ENCODE measurements around the gene CHCHD1. TPM values are rescaled to one million over a fixed set of nuclear protein-coding genes. Genes with fewer than 3 reads are reported as not detected.
"Not testable (repeated sequence)": the region's sequence is repeated elsewhere in the genome, so short reads cannot be mapped to it uniquely, and the experiment has no call there.

Gene CHCHD1
- 10 to 100 TPM; 35.3 to 52.4 (median 46.3) TPM for total RNA-seq

DNA sequence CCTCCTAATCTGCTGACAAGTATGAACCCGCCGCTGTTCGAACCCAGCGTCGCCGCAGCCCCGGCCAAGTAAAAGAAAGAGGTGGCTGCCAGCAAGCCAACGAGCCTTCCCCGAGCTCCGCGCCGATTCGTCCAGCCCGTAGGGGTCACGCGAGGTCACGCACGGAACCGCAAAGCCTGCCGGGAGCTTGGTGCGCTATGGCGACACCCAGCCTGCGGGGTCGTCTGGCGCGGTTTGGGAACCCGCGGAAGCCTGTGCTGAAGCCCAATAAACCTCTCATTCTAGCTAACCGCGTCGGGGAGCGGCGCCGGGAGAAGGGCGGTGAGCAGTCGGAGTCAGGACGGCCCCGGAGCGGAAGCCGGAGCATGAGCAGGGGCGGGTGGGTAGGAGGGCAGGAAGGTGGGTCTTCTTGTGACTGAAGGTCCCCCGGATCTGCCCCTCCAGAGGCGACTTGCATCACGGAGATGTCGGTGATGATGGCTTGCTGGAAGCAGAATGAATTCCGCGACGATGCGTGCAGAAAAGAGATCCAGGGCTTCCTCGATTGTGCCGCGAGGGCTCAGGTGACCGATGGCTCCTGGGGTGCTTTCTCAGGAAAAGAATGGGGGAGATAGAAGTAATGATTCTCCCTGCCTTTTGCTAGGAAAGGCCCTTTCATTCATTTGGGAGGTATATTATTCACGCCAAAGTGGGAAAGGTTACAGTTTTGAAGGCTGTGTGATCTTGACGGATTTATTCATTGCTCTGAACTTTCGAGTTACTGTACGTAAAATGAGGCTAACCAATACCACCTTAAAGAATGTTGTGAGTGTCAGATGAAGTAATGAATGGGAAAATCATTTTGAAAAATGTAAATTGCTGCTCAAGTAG lies at the start of gene CHCHD1:
TSS of gene CHCHD1 (plus strand) at position 170 of the 870 bp plus-strand sequence. CDS start at position 198, 28 bp downstream.
- Histone ChIP-seq H3K4me1 (replicated peaks in 1 of 2) (peaks cover 16 to 20% of the 10 kb centered on the region in 2 donors), H3K4me3 (peak within 1 kb of the TSS; percentile 57 to 99 (median 75)), H3K27ac (peak within 1 kb of the TSS; percentile 78 to 83)
- in situ Hi-C loops (cut with MboI; ENCODE audit: low pct_unique_long_range_greater_than_20kb in 2 of 9, low sequenced_read_pairs in 9 of 9, unreplicated experiment in 9 of 9), result no loop called here
- peak; percentile 48 to 65 (median 54) for ATAC-seq (replicated peaks in 6 of 8)
- 0 to 3% (median 0%) methylated on average over 1 to 18 of the region's 57 CpGs for WGBS, 10 experiments

DNA sequence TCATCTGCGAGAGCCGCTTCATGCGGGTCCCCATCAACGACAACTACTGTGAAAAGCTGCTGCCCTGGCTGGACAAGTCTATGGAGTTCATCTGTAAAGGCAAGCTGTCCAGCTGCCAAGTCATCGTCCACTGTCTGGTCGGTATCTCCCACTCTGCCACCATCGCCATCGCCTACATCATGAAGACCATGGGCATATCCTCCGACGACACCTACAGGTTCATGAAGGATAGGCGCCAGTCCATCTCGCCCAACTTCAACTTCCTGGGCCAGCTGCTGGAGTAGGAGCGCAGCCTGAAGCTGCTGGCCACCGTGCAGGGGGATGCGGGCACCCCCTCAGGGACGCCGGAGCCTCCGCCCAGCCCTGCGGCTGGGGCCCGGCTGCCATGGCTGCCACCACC lies 49.4 kb upstream of the CHCHD1 start:
- 94 to 100% (median 100%) methylated on average over 2 to 10 of the region's 20 CpGs; no CpG with 5 or more reads in 6 of the 10 experiments for whole genome bisulfite sequencing, 10 experiments
- H3K27ac ChIP-seq, result no peak overlapping the region
- H3K4me3 ChIP-seq, result no peak overlapping the region
- H3K4me1 ChIP-seq (replicated peaks in 1 of 2), result peaks cover 3 to 9% of the 10 kb centered on the region in 2 donors
- no peak for ATAC-seq (replicated peaks in 6 of 8)
- in situ Hi-C loops (cut with MboI; ENCODE audit: low pct_unique_long_range_greater_than_20kb in 2 of 9, low sequenced_read_pairs in 9 of 9, unreplicated experiment in 9 of 9), result no loop called here

DNA sequence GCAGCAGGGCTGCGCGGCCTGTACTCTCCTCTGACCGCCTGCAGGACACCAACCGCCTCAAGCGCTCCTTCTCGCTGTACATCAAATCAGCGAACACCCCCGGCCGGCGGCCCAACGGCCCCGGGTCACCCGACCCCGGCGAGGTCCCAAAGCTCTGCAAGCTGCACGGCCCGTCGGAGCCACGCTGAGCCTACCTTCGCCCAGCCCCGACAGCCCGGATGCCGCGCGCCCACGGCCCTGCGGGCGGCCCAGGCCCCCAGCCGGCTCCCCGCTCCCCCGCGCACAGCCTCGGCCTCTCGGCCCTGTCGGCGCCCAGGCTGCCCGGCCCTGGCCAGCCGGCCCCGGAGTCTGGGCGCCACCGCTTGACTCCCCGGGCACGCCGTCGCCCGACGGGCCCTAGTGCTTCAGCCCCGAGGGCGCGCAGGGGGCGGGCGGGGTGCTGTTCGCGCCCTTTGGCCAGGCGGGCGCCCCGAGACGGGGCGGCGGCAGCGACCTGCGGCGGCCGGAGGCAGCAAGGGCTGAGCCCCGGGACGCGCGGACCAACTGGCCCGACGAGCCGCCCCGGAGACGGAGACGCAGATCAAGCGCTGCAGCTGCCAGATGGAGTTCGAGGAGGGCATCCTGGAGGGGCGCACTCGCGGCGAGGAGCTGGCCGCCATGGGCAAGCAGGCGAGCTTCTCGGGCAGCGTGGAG lies 48.8 kb upstream of the CHCHD1 start:
- 100% methylated on average over 1 to 4 of the region's 84 CpGs; no CpG with 5 or more reads in 7 of the 10 experiments for WGBS, 10 experiments
- no peak overlapping the region for H3K27ac ChIP-seq
- no peak overlapping the region for H3K4me3 ChIP-seq
- ATAC-seq (replicated peaks in 6 of 8), result no peak
- in situ Hi-C loops (cut with MboI; ENCODE audit: low pct_unique_long_range_greater_than_20kb in 2 of 9, low sequenced_read_pairs in 9 of 9, unreplicated experiment in 9 of 9), result no loop called here
- H3K4me1 ChIP-seq (replicated peaks in 1 of 2), result peaks cover 3 to 9% of the 10 kb centered on the region in 2 donors

DNA sequence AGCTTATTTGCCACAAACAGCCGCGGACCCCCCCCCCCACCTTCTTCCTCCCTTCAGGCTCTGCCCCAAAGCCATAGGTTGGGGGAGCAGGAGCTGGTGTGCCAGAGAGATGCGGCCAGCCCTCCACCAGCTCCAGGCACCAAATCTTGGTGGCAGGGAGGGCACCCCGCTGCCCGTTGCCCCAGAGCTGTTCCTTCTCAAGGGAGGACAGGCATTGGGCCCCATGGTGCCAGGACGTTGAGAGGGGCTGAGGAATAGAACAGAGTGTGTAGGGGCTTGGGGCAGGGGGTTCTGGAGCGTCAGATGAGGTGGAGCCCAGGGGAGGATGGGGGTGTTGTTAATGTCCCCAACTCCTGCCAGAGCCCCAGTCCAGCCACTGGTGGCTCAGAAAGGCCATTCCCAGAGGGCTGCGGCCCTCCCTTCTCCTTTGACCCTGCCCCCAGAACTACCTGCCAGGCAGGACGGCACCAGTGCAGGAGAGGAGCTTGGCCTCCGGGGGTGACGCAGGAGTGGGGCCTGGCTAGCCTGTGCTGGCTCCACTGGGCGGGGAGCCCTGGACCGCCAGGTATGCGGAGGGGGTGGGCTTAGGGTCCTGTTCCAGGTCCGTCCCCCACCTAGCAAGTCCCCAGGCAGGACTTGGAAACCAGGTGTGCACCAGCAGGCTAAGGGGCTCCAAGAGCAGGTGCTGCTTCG lies 47.7 kb upstream of the CHCHD1 start:
- in situ Hi-C loops (cut with MboI; ENCODE audit: low pct_unique_long_range_greater_than_20kb in 2 of 9, low sequenced_read_pairs in 9 of 9, unreplicated experiment in 9 of 9), result no loop called here
- WGBS, 10 experiments, result 60 to 100% (median 90%) methylated on average over 1 to 6 of the region's 16 CpGs; no CpG with 5 or more reads in 6 of the 10 experiments
- Histone ChIP-seq H3K4me3 (no peak overlapping the region), H3K4me1 (replicated peaks in 1 of 2) (peaks cover 3% of the 10 kb centered on the region in 2 donors), H3K27ac (no peak overlapping the region)
- ATAC-seq (replicated peaks in 6 of 8), result no peak

DNA sequence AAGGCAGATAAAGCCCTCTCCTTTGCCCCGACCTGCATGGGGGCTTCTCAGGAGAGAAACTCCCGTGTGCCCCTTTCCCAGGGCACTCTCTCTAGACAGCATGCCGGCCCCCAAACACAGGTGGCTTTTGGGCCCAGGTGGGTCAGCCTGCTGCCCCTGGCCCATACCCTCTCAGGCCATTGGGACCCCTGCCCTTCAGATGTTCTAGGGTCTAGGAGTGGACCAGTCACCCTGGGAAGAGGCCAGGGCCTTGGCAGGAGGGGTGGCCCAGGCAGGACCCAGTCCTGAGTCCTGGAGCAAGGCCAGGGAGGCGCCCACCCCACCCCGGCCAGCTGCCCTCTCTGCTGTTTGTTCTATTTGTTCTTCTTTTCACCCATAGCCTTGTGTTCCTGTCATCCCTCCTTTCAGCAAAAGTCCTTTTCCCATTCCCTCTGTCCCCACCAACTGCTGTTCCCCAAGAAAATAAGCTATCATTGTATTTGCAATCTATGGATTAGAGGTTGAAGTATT lies 47.0 kb upstream of the CHCHD1 start:
- H3K4me3 ChIP-seq, result no peak overlapping the region
- 73 to 93% (median 82%) methylated on average over 2 to 3 of the region's 5 CpGs; no CpG with 5 or more reads in 7 of the 10 experiments for WGBS, 10 experiments

DNA sequence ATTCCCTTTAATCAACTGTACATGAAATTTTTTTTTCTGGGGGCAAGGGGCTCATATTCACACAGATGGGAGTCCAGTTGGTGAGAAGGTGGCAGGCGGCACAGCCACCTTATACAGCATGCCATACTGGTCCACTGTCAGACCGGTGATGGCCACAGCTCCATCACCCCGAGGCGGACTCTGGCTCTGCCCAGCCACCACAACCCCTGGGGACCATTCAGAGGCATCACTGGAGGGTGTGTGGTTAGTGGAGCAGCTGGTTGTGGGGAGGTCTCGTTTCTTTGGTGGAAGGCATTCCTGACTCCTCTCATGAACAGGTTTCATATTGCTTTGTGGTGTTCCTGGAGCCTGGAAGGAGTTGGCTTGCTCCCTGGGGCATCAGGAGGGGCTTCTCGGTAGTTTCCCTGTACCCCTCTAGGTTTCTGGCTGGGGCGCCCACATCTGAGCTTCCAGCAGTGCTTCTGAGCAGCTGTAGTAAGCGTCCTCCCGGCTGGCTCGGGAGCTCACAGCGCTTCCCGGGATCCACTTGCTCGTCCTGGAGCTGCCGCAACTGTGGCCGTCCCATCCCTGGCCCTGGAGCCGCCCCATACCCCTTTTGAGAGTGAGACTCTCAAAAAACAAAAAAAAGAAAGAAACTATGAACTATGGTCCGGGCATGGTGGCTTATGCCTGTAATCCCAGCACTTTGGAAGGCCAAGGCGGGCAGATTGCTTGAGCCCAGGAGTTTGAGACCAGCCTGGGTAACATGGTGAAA lies 41.2 kb upstream of the CHCHD1 start:
- 70 to 100% (median 92%) methylated on average over 1 to 3 of the region's 18 CpGs; no CpG with 5 or more reads in 6 of the 10 experiments for WGBS, 10 experiments
- H3K4me3 ChIP-seq; H3K27ac ChIP-seq; in situ Hi-C loops (cut with MboI; ENCODE audit: low pct_unique_long_range_greater_than_20kb in 2 of 9, low sequenced_read_pairs in 9 of 9, unreplicated experiment in 9 of 9); ATAC-seq (replicated peaks in 6 of 8): not testable (repeated sequence)
- H3K4me1 ChIP-seq (replicated peaks in 1 of 2), result peaks cover 16 to 19% of the 10 kb centered on the region in 2 donors

More for the DNA sequence above, 47.0 kb upstream of the CHCHD1 start:
- no peak for ATAC-seq (replicated peaks in 6 of 8)
- H3K4me1 ChIP-seq (replicated peaks in 1 of 2), result peaks cover 0 to 3% of the 10 kb centered on the region in 2 donors
- no peak overlapping the region for H3K27ac ChIP-seq
- in situ Hi-C loops (cut with MboI; ENCODE audit: low pct_unique_long_range_greater_than_20kb in 2 of 9, low sequenced_read_pairs in 9 of 9, unreplicated experiment in 9 of 9), result no loop called here

DNA sequence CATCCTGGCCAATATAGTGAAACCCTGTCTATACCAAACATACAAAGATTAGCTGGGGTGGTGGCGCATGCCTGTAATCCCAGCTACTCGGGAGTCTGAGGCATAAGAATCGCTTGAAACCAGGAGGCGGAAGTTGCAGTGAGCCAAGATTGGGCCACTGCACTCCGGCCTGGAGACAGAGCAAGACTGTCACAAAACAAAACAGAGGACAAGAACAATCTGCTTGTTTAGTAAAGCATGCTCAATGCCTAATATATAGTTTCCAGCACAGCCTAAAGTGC lies 39.5 kb upstream of the CHCHD1 start:
- H3K27ac ChIP-seq, result peak overlapping the region; percentile 97 to 98
- ATAC-seq (replicated peaks in 6 of 8), result no peak
- H3K4me3 ChIP-seq, result no peak overlapping the region
- in situ Hi-C loops (cut with MboI; ENCODE audit: low pct_unique_long_range_greater_than_20kb in 2 of 9, low sequenced_read_pairs in 9 of 9, unreplicated experiment in 9 of 9), result no loop called here
- 48 to 100% (median 83%) methylated on average over 1 to 5 of the region's 5 CpGs; no CpG with 5 or more reads in 2 of the 10 experiments for WGBS, 10 experiments
- peaks cover 19 to 26% of the 10 kb centered on the region in 2 donors for H3K4me1 ChIP-seq (replicated peaks in 1 of 2)

DNA sequence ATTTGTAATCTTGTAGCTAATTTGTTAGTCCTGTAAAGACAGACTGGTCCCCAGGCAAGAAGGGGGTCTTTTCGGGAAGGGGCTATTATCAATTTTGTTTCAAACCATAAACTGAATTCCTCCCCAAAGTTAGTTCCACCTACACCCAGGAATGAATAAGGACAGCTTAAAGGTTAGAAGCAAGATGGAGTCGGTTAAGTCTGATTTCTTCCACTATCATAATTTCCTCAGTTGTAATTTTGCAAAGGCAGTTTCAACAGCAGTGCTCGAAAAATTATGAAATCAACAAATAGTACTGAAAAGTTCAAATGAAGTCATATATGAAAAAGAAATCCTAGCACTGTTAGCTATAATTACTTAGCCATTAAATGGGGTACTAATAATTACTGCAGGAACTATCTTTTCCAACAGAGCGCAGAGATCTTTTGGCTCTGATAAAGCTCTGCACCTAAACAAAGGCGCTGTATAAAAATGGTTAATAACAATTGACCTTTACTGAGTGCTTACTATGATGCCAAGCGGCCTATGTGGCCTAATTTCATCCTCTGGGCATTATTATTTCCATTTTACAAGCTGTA lies 38.4 kb upstream of the CHCHD1 start:
- in situ Hi-C loops (cut with MboI; ENCODE audit: low pct_unique_long_range_greater_than_20kb in 2 of 9, low sequenced_read_pairs in 9 of 9, unreplicated experiment in 9 of 9), result no loop called here
- WGBS, 10 experiments, result 0 to 67% (median 22%) methylated on average over 1 to 6 of the region's 6 CpGs
- Histone ChIP-seq H3K4me3 (peak overlapping the region; percentile 51 to 79 (median 73)), H3K27ac (peak overlapping the region; percentile 97 to 98), H3K4me1 (replicated peaks in 1 of 2) (peaks cover 19 to 26% of the 10 kb centered on the region in 2 donors)
- no peak for ATAC-seq (replicated peaks in 6 of 8)

DNA sequence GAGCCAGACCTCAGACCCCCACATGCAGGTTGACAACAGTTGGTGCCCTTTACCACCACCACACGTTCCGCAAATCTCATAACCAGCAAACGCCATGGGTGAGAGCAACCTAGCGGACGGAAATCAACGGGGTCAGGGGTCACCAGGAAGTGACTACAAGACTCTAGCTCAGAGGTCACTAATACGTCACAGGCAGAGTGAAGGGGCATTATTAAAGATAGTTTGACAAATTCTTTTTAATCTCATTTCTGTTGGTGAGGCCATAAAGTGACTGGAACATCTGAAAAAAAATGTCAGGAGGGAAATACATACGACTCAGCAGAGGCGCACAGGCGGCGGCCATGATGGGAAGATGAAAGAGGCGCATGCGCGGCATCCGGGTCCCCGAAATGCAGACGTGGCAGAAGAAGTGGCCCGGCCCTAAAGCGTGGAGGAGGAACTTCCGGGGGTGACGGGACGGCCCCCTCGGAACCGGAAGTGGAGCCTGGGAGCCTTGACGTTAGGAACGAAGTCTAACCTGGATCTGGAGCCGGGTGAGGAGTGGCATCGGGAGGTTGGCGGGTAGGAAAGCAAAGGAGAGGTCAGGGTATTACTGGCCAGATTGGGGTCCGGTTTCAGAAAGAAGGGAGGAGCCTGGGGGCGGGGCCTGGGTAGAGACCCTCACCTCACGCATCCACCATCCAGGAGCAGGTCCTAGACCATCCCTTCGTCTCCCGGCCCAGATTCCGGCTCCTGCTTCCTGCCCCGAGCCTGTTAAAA lies 37.8 kb upstream of the CHCHD1 start, which contains the start of gene SEC24C:
TSS of gene SEC24C (plus strand) at position 468 of the 759 bp plus-strand sequence. CDS start 2,461 bp downstream, outside the sequence.
- Histone ChIP-seq H3K27ac (peak within 1 kb of the TSS; percentile 97 to 98), H3K4me3 (peak within 1 kb of the TSS; percentile 51 to 79 (median 73)), H3K4me1 (replicated peaks in 1 of 2) (peaks cover 19 to 26% of the 10 kb centered on the region in 2 donors)
- in situ Hi-C loops (cut with MboI; ENCODE audit: low pct_unique_long_range_greater_than_20kb in 2 of 9, low sequenced_read_pairs in 9 of 9, unreplicated experiment in 9 of 9), result no loop called here
- WGBS, 10 experiments, result 0 to 22% (median 1%) methylated on average over 1 to 26 of the region's 36 CpGs; no CpG with 5 or more reads in 1 of the 10 experiments
- ATAC-seq (replicated peaks in 6 of 8), result peak; percentile 92 to 96 (median 93)

DNA sequence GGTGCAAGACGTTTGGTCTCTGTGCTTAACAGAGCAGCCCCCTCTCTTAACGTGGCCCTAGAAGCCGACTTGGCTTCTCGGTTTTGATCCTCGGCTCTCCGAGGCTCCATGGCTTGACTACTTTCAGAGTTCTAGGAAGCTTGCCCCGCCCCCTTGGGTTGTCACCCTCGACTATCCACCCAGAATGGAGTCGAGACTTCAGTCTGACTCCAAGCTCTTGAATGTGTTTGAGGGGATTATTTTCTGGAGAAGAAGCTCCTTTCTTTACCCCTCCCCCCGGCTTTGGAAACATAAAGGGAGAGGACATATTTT lies 37.2 kb upstream of the CHCHD1 start:
- in situ Hi-C loops (cut with MboI; ENCODE audit: low pct_unique_long_range_greater_than_20kb in 2 of 9, low sequenced_read_pairs in 9 of 9, unreplicated experiment in 9 of 9), result no loop called here
- peak overlapping the region; percentile 51 to 79 (median 73) for H3K4me3 ChIP-seq
- peak; percentile 42 to 66 (median 48) for ATAC-seq (replicated peaks in 6 of 8)
- WGBS, 10 experiments, result 0 to 15% (median 0%) methylated on average over 1 to 9 of the region's 10 CpGs; no CpG with 5 or more reads in 4 of the 10 experiments
- H3K4me1 ChIP-seq (replicated peaks in 1 of 2), result peaks cover 19 to 30% of the 10 kb centered on the region in 2 donors
- H3K27ac ChIP-seq, result peak overlapping the region; percentile 97 to 98

DNA sequence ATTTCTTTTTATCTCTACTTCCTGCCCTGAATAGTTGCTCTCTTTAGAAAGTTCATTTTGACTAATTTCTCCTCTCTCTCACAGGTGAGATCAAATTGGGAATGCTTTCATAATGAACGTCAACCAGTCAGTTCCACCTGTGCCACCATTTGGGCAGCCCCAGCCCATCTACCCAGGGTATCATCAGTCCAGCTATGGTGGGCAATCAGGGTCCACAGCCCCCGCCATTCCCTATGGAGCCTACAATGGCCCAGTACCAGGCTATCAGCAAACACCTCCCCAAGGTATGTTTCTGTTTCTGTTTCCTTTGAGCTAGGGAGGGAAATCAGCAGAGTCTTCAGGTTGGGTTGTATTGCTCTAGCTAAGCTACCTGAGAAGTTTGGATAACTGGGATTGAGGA lies 35.1 kb upstream of the CHCHD1 start:
- no peak overlapping the region for H3K4me3 ChIP-seq
- no peak for ATAC-seq (replicated peaks in 6 of 8)
- WGBS, 10 experiments, result 67 to 100% (median 100%) methylated on average over 1 to 2 of the region's 2 CpGs; no CpG with 5 or more reads in 4 of the 10 experiments
- no peak overlapping the region for H3K27ac ChIP-seq
- peaks cover 19 to 31% of the 10 kb centered on the region in 2 donors for H3K4me1 ChIP-seq (replicated peaks in 1 of 2)
- in situ Hi-C loops (cut with MboI; ENCODE audit: low pct_unique_long_range_greater_than_20kb in 2 of 9, low sequenced_read_pairs in 9 of 9, unreplicated experiment in 9 of 9), result no loop called here

Measured in motor neuron (in vitro differentiated cells).